ENCODE data around the gene PAK6.

The PAK6 gene

GRCh38 chr15:40313531-40314398, 74.9 kb downstream of the PAK6 start:
- no peak overlapping the region for H2AFZ ChIP-seq (ENCODE audit: low read depth, low read length, severe bottlenecking)
- no peaks in the 10 kb centered on the region for H4K20me1 ChIP-seq (ENCODE audit: low read depth, low read length)
- no peak overlapping the region for H3K4me3 ChIP-seq (ENCODE audit: insufficient read depth, low read length, poor library complexity, severe bottlenecking)
- H3K79me2 ChIP-seq (ENCODE audit: insufficient read depth, low read length) = no peaks in the 10 kb centered on the region
- no peaks in the 10 kb centered on the region for H3K9me2 ChIP-seq (replicated peaks; ENCODE audit: insufficient read depth, low read length)
- TF ChIP-seq CTCF (IDR thresholded peaks at IDR 0.05; ENCODE audit: insufficient read depth, low read length, poor library complexity, severe bottlenecking) = no peak
- TF ChIP-seq EZH2phosphoT487 (conservative IDR thresholded peaks at IDR 0.05; ENCODE audit: low read length) = no peak
- no peaks in the 10 kb centered on the region for H3K27me3 ChIP-seq (ENCODE audit: low read length)
- no peaks in the 10 kb centered on the region for H3K36me3 ChIP-seq (ENCODE audit: low read length)
- no peaks in the 10 kb centered on the region for H3K9me3 ChIP-seq (ENCODE audit: insufficient read depth, low read length)
- H3K4me2 ChIP-seq (ENCODE audit: low read depth, low read length, poor library complexity, severe bottlenecking) = no peak overlapping the region
- no peak overlapping the region for H3K9ac ChIP-seq (ENCODE audit: low read length)
- no peaks in the 10 kb centered on the region for H3F3A ChIP-seq (ENCODE audit: insufficient read depth)
- no peak overlapping the region for H3K27ac ChIP-seq (ENCODE audit: low read depth, low read length)

- Histone ChIP-seq H3K4me2 (ENCODE audit: low read depth, low read length, poor library complexity, severe bottlenecking) (no peak overlapping the region), H3K27me3 (ENCODE audit: low read length) (no peaks in the 10 kb centered on the region), H2AFZ (ENCODE audit: low read depth, low read length, severe bottlenecking) (no peak overlapping the region), H3F3A (ENCODE audit: insufficient read depth) (no peaks in the 10 kb centered on the region), H3K79me2 (ENCODE audit: insufficient read depth, low read length) (no peaks in the 10 kb centered on the region), H3K9me2 (replicated peaks; ENCODE audit: insufficient read depth, low read length) (no peaks in the 10 kb centered on the region), H3K9me3 (ENCODE audit: insufficient read depth, low read length) (no peaks in the 10 kb centered on the region), H3K4me3 (ENCODE audit: insufficient read depth, low read length, poor library complexity, severe bottlenecking) (no peak overlapping the region), H4K20me1 (ENCODE audit: low read depth, low read length) (no peaks in the 10 kb centered on the region), H3K36me3 (ENCODE audit: low read length) (no peaks in the 10 kb centered on the region), H3K27ac (ENCODE audit: low read depth, low read length) (no peak overlapping the region), H3K9ac (ENCODE audit: low read length) (no peak overlapping the region)
- TF ChIP-seq CTCF (IDR thresholded peaks at IDR 0.05; ENCODE audit: insufficient read depth, low read length, poor library complexity, severe bottlenecking) (no peak), EZH2phosphoT487 (conservative IDR thresholded peaks at IDR 0.05; ENCODE audit: low read length) (no peak)
These were observed 75.9 kb downstream of the PAK6 start for GRCh38 chr15:40314723-40315276.

GRCh38 chr15:40316931-40317330, 78.1 kb downstream of the PAK6 start:
- Histone ChIP-seq H3K79me2 (ENCODE audit: insufficient read depth, low read length) (no peaks in the 10 kb centered on the region), H3K27ac (ENCODE audit: low read depth, low read length) (no peak overlapping the region), H3K9me3 (ENCODE audit: insufficient read depth, low read length) (no peaks in the 10 kb centered on the region), H3K4me3 (ENCODE audit: insufficient read depth, low read length, poor library complexity, severe bottlenecking) (no peak overlapping the region), H3K27me3 (ENCODE audit: low read length) (no peaks in the 10 kb centered on the region), H2AFZ (ENCODE audit: low read depth, low read length, severe bottlenecking) (no peak overlapping the region), H3K9me2 (replicated peaks; ENCODE audit: insufficient read depth, low read length) (no peaks in the 10 kb centered on the region), H4K20me1 (ENCODE audit: low read depth, low read length) (no peaks in the 10 kb centered on the region), H3K36me3 (ENCODE audit: low read length) (no peaks in the 10 kb centered on the region), H3K4me2 (ENCODE audit: low read depth, low read length, poor library complexity, severe bottlenecking) (no peak overlapping the region), H3F3A (ENCODE audit: insufficient read depth) (no peaks in the 10 kb centered on the region), H3K9ac (ENCODE audit: low read length) (no peak overlapping the region)
- no peak for TF ChIP-seq CTCF (IDR thresholded peaks at IDR 0.05; ENCODE audit: insufficient read depth, low read length, poor library complexity, severe bottlenecking)
- no peak for TF ChIP-seq EZH2phosphoT487 (conservative IDR thresholded peaks at IDR 0.05; ENCODE audit: low read length)
